ENCODE data around the gene CHST14.
"Not testable (repeated sequence)": the region's sequence is repeated elsewhere in the genome, so short reads cannot be mapped to it uniquely, and the experiment has no call there.

CHST14 gene

GRCh38 chr15:40441565-40442531 is 28.9 kb upstream of the CHST14 start:
- DNase-seq: peak; percentile 36

- DNase-seq: no peak
Observed at GRCh38 chr15:40443255-40443654, 27.5 kb upstream of the CHST14 start.

- no peak for DNase-seq
Observed at GRCh38 chr15:40443846-40444245, 26.9 kb upstream of the CHST14 start.

- DNase-seq: no peak
Observed at GRCh38 chr15:40444736-40445135, 26.0 kb upstream of the CHST14 start.

- no peak for DNase-seq
Observed at GRCh38 chr15:40445421-40445922, 25.3 kb upstream of the CHST14 start.

GRCh38 chr15:40446144-40446543 is 24.6 kb upstream of the CHST14 start:
- DNase-seq: no peak

DNA sequence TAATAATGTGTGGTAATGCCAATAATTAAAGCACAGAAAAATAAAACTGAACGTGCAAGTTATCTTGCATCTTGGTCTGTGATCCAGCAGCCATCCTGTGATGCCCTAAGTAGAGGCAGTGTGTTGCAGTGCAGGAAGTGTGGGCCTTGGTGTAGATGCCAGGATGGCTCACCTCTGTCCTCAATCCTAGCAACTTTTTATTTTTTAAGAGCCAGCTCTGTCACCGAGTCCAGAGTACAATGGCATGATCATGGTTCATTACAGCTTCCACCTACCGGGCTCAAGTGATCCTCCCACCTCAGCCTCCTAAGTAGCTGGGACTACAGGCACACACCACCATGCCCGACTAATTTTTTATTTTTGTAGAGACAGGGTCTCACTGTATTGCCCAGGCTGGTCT is 22.4 kb upstream of the CHST14 start:
- DNase-seq: no peak

GRCh38 chr15:40449275-40449674 is 21.5 kb upstream of the CHST14 start:
- DNase-seq: no peak

GRCh38 chr15:40450047-40450446 is 20.7 kb upstream of the CHST14 start:
- DNase-seq: no peak

- no peak for DNase-seq
Observed at GRCh38 chr15:40451527-40452158, 19.1 kb upstream of the CHST14 start.

DNA sequence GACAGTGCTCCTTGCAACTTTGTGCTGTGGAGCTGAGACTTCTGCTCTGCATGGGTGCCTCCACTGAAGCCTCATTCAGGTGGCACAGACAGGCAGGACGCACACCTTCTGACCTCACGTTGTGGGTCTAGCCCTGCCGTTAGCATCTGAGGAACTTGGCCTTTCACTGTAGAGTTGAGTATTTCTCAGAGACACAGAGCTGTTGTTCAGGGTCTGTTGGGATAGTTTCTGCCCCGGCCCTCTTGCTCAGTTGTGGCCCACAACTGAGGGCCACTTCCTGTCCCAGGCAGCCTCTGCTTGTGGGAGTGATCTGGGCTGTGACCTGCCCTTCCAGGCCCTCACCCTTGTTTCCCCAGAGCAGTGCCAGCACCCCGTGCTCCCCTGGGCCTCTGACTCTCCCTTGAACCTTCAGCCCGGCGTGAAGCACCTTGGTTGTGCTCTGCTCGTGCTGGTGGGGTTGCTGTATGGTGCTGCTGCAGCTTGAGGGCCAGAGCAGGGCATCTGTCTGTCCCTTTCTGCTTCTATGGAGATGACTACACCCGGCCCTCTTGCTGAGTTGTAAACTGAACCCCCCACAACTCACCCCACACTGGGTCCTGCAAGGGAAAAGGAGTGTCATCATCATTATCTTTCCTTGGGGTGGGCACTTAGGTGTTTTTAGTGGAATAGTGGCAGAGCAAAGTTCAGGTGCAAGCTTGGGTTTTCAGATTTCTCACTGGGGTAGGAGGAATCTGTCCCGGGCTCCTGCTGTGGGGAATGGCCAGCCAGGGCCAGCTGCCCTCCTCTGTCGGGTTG is 18.3 kb upstream of the CHST14 start:
- no peak for DNase-seq

DNA sequence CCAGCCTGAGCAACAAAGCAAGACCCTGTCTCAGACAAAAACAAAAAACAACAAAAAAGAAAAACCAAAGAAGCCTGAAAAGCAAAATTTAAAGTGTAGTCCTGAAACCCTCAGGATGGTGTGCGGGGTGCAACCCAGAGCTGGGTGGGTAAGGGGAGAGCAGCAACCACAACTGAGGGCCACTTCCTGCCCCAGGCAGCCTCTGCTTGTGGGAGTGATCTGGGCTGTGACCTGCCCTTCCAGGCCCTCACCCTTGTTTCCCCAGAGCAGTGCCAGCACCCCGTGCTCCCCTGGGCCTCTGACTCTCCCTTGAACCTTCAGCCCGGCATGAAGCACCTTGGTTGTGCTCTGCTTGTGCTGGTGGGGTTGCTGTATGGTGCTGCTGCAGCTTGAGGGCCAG is 16.8 kb upstream of the CHST14 start:
- not testable (repeated sequence) for DNase-seq

- DNase-seq: no peak
Observed at GRCh38 chr15:40454904-40455391, 15.8 kb upstream of the CHST14 start.

DNA sequence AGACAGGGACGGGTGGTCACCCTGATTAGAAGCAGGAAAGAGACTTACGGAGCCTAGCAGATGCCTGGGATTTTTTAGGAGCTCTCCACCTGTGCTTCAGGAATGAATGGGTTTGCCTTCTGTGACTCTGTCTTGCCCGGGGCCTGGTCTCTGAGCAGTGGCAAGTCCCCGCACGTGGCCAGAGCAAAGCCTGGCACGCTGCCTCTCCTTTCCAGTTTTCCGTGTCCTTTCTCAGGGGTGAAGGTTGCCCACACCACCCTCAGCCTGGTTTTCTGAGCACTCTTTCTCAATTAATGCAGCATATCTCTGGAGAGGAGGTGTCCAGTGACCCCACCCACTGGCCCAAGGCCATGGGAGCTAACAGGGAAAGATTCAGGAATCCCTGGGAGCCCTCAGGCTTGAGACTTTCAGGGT is 14.5 kb upstream of the CHST14 start:
- DNase-seq: no peak

- DNase-seq: no peak
Observed at GRCh38 chr15:40456738-40457137, 14.0 kb upstream of the CHST14 start.

- DNase-seq: no peak
Observed at GRCh38 chr15:40458495-40459371, 12.1 kb upstream of the CHST14 start.

GRCh38 chr15:40459391-40460015 is 11.3 kb upstream of the CHST14 start:
- no peak for DNase-seq

- no peak for DNase-seq
Observed at GRCh38 chr15:40460404-40460803, 10.4 kb upstream of the CHST14 start.

DNA sequence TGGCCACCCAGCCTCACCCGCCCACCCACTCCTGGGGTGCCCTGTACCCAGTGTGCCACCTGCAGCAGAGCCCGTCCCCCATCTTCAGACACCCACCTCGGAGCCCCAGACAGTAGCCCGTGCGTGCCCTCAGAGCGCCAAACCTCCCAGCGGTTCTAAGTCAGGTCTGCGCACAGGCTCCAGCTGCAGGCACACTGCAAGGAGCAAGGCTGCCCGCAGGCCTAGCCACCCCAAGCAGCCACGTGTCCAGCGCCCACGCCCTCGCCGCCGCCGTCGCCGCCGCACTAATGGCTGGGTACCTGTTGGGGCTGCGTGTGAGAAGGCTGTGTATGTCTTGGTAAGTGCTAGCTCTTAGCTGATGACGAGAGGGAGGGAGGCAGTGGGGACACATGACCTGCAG is 8.8 kb upstream of the CHST14 start:
- no peak for DNase-seq

DNA sequence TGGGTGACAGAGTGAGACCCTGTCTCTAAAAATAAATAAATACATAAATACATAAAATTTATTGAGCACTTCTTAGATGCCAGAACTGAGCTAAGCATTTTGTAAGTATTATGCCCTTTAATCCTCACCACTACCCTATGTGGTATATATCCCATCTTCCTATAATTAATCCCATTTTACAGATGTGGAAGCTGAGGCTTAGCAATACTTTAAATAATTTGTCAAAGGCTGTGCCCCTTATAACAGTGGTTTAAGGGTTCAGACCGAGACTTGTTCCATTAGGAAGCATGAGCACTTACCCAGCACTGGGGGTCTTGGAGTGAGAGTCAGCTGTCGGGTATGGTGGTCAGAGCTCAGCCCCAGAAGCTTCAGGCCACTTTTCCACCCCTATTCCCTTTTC is 7.5 kb upstream of the CHST14 start:
- no peak for DNase-seq

DNA sequence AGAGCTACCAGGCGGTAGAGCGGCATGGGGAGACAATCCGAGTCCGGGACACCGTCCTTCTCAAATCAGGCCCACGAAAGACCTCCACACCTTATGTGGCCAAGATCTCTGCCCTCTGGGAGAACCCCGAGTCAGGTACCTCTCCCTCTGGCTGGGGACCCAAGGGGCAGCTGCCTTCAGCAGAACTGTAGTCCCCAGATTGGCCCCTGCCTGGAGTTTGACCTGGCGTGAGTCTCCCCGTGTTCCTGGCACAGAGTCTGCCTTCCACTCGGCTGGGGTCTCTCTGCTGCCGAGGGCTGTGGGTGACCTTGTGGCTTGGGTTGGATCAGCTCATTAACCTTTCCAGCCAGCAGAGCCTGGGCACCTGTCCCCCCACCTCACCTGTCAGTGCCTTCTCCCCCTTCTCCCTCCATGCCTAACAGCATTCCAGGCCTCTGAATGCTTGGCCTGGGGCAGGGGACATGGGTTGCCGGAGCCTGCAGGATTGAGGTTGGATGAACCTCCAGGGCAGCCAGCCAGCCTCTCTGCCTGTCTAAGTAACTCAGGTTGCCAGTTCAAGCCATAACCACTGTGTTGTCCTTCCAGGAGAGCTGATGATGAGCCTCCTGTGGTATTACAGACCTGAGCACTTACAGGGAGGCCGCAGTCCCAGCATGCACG is 6.8 kb upstream of the CHST14 start:
- DNase-seq: no peak
